Fibroblast of the aortic adventitia (primary cell): ENCODE data around the gene ZNF536. TPM values are rescaled to one million over a fixed set of nuclear protein-coding genes. Genes with fewer than 3 reads are reported as not detected.
"Not testable (repeated sequence)": the region's sequence is repeated elsewhere in the genome, so short reads cannot be mapped to it uniquely, and the experiment has no call there.

Experiments used
- DNase-seq: peaks from one replicate; pipeline ENCODE4 v3.0.0-alpha.2; 2010; ENCODE audit warnings: low read depth
- H3K4me3 ChIP-seq: 2 replicates; pipeline ENCODE4 v1.5.1; 2011; ENCODE audit warnings: low read depth, mild to moderate bottlenecking, control low read depth, low read length, moderate library complexity
- total RNA-seq: library from RNA; depleted of rRNA; stranded (reverse); fragments of >200 nt; gene quantifications from 2 replicates; pipeline ENCODE4 v1.2.3, GENCODE V29; 2012; ENCODE audit warnings: low replicate concordance
- TF ChIP-seq, protein P1 (sequence below): IDR thresholded peaks from 2 replicates; pipeline ENCODE4 v1.5.1; 2011; ENCODE audit warnings: mild to moderate bottlenecking, low read length, control low read depth, inconsistent platforms; ENCODE audit not compliant: insufficient read depth

Gene ZNF536
- total RNA-seq, 1 donor = 0.90 TPM

DNA sequence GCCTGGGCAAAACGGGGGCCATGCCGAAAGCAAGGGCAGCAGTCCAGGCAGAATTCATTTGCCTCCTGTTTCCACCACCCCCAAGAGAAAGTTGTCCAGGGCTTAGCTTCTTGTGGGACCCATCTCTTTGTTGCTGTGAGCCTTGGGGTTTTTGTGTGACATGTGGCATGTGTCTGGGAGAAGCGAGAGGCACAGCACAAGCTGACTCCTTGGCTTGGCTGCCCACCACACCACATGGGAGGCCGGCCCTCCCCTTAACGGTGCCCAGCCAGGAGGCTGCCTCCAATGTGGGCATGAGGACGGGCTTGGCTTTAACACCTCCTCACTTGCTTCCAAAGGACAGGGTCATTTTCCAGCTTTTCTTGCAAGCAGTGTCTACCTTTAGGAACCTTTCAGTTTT lies 81.6 kb downstream of the ZNF536 start:
- TF ChIP-seq, protein P1, sequence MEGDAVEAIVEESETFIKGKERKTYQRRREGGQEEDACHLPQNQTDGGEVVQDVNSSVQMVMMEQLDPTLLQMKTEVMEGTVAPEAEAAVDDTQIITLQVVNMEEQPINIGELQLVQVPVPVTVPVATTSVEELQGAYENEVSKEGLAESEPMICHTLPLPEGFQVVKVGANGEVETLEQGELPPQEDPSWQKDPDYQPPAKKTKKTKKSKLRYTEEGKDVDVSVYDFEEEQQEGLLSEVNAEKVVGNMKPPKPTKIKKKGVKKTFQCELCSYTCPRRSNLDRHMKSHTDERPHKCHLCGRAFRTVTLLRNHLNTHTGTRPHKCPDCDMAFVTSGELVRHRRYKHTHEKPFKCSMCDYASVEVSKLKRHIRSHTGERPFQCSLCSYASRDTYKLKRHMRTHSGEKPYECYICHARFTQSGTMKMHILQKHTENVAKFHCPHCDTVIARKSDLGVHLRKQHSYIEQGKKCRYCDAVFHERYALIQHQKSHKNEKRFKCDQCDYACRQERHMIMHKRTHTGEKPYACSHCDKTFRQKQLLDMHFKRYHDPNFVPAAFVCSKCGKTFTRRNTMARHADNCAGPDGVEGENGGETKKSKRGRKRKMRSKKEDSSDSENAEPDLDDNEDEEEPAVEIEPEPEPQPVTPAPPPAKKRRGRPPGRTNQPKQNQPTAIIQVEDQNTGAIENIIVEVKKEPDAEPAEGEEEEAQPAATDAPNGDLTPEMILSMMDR = no peak
- H3K4me3 ChIP-seq = no peak overlapping the region
- no peak for DNase-seq

DNA sequence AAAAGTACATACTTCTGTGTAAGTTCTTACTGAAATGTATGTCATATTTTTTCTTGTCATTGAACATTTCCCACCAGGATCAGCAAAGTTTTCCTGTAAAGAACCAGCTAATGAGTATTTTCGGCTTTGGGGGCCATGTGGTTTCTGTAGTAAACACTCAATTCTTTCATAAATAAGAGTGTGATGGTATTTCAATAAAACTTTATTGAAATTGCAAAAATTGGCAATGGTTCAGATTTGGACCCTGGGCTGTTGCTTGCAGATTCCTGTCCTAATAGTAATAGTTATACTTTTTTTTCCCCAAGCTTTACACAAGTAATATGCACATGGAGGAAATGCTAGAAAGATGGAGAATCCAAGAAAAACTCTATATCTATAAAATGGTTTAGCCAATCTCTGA lies 83.7 kb downstream of the ZNF536 start:
- TF ChIP-seq, protein P1 = no peak
- no peak overlapping the region for H3K4me3 ChIP-seq
- no peak for DNase-seq

DNA sequence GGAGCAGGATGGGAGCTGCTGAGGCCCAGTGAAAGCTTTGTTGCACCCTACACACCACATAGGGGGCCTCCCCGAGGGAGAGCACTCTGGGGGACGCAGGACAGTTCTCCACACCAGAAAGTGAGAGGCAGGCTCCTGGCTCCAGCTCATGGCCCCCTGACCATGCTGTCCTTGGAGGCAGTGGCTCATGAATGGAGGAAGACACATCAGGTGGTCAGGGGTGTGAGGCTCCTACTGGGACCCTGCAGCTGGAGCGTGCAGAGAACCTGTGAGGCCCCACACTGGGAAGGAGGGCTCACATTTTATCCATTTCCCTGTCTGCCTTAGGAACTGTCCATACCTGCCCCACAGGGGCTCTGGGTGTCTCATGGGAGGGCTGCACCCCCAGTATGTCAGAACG lies 85.3 kb downstream of the ZNF536 start:
- no peak for DNase-seq
- no peak overlapping the region for H3K4me3 ChIP-seq
- TF ChIP-seq, protein P1 = no peak

DNA sequence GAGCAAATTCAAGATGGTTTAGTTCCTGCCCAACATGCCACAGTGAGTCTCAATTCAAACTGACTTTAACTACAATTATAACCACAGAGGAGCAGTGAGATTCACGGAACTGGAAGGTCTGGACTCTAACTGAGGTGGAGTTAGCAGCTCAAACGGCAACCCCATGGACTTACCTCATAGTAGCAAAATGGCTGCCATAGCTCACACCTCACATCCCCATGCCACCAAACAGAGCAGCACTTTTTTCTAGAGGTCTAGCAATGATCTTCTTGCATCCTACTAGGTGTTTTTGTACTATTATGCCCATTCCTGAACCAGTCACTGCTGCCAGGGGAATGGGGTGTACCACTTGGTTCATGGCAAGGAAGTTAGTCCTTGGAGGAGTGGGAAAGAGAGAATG lies 87.7 kb downstream of the ZNF536 start:
- TF ChIP-seq, protein P1 = no peak
- H3K4me3 ChIP-seq = no peak overlapping the region
- DNase-seq = no peak

DNA sequence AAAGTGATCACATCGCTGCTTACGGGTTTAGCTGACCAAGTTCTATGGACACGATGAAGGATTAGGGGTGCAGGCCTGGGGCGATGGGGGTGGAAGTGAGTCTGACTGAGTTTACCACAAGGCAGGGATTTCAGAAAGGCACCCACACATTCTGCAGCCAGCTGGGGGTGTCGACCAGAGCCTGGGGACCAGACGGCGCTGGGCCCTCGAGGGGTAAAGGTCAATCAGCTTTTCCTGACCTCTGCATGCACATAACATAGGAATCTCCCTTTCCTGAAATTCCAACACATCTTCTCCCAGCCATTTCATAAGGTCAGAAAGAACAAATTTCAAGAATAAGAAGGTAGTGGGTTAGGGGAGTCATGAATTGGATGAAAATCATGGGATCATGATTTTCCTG lies 92.0 kb downstream of the ZNF536 start:
- no peak overlapping the region for H3K4me3 ChIP-seq
- TF ChIP-seq, protein P1 = no peak
- DNase-seq = no peak

DNA sequence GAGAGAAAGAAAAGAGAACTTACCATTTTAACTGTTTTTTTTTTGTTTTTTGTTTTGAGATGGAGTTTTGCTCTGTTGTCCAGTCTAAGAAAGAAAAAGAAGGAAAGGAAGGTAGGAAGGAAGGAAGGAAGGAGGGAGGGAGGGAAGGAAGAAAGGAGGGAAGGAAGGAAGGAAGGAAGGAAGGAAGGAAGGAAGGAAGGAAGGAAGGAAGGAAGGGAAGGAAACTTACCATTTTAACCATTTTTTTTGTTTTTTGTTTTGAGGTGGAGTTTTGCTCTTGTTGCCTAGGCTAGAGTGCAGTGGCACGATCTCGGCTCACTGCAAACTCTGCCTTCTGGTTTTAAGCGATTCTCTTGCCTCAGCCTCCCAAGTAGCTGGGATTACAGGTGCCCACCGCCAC lies 94.4 kb downstream of the ZNF536 start:
- H3K4me3 ChIP-seq, DNase-seq: not testable (repeated sequence)

DNA sequence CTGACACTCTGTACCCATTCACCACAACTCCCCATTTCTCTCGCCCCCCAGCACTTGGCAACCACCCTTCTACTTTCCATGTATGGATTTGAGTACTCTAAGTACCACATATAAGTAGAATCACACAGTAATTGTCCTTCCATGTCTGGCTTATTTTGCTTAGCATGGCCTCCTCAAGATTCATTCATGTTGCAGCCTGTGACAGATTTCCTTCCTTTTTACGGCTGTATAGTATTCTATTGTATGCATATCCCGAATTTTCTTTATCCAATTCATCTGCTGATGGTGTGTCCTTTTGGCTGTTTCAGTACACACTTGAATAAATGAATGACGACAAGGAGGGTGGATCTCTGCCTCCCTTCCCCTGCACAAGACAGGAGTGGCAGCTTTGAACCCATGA lies 95.1 kb downstream of the ZNF536 start:
- no peak overlapping the region for H3K4me3 ChIP-seq
- TF ChIP-seq, protein P1 = no peak
- DNase-seq = no peak
